Heart left ventricle (tissue), 13 donors: Measurements from ENCODE around the gene HOXD8.

Source experiments
- CTCF ChIP-seq, 12 donors: fragments of 200-600 bp; sonication (generic) in 4 of 12; IDR thresholded peaks; one replicate each; pipeline versions ENCODE4 v1.5.0 to v1.8.0; 2018 to 2022; ENCODE audit warnings: antibody characterized with exemption in 12 of 12, mild to moderate bottlenecking in 5 of 12
- POLR2A ChIP-seq, 2 donors: fragments of 450-650 bp; IDR thresholded peaks; one replicate each; pipeline ENCODE4 v1.6.1; 2017; ENCODE audit warnings: antibody characterized with exemption in 2 of 2, mild to moderate bottlenecking in 2 of 2, moderate library complexity in 2 of 2
- donor health status: ischemic (EF 13 %, LVEDD 7.1; RV severe dilation, severe dysfunction).
- donor health status: DM: no; HTN: yes; CAD: no.
- donor health status: DM: no; HTN: no; CAD: no.
- donor health status: ischemic (EF 25% LVEDD 6.9; RV normal size, moderate dysfunction).
- donor health status: ischemic (EF 25% LVEDD 5.7; RV mildly dilated, moderate dysfunction).
- donor health status: ischemic (EF 35%, LVEDD 5.7; RV mildly dilated, moderate dysfunction).
- donor health status: nonischemic (EF 11% LVEDD 7.7; RV severe dilation, severe dysfunction).
- donor health status: DM: yes; HTN: yes; CAD: no.
- donor health status: PGD.
- donor health status: ischemic (EF 29% LVEDD 5.4; RV normal size, mild dysfunction).
- donor health status: nonischemic (EF 23%, LVEDD 6.1; RV moderate dilation, normal function).

GRCh38 chr2:176098366-176099158 is 30.9 kb upstream of the HOXD8 start:
- TF ChIP-seq POLR2A (IDR thresholded peaks at IDR 0.05) (no peak), CTCF (IDR thresholded peaks at IDR 0.05) (no peak)
